ENCODE measurements around the gene YIPF3. TPM values are rescaled to one million over a fixed set of nuclear protein-coding genes. Genes with fewer than 3 reads are reported as not detected.

The YIPF3 gene
- polyA plus RNA-seq, 1 of the 3 experiments (the other 2 are of a cell fraction) = 219 TPM

- H2AFZ ChIP-seq (ENCODE audit: low read depth) = no peak overlapping the region
- H3K4me3 ChIP-seq (ENCODE audit: low read depth in 2 of 2, low read length in 1 of 2) = no peak overlapping the region
- CTCF ChIA-PET = interaction anchor here (0.6 to 1.8 kb wide), 5 partner anchors 19 to 89 kb away, joined by 3 to 6 read pairs (median 3); no protein-coding TSS in a partner anchor
- H3K9me3 ChIP-seq = no peaks in the 10 kb centered on the region
- POLR2A ChIA-PET = no interaction called here
- no peaks in the 10 kb centered on the region for H3F3A ChIP-seq (replicated peaks; ENCODE audit: insufficient read depth)
- no peaks in the 10 kb centered on the region for H4K20me1 ChIP-seq (ENCODE audit: insufficient read depth)
- no peaks in the 10 kb centered on the region for H3K9me2 ChIP-seq
- peaks cover 10 to 13% of the 10 kb centered on the region in 2 experiments; a peak in 3 of 4 replicates for H3K4me1 ChIP-seq (ENCODE audit: control insufficient read depth in 1 of 2, insufficient read depth in 2 of 2, low read depth in 1 of 2, low read length in 1 of 2)
- no peak overlapping the region for H3K4me2 ChIP-seq
- TF ChIP-seq FOSL2 (IDR thresholded peaks at IDR 0.05; ENCODE audit: borderline replicate concordance, low read depth) = no peak
- no peak for TF ChIP-seq TEAD4 (IDR thresholded peaks at IDR 0.05; ENCODE audit: borderline replicate concordance, insufficient read depth)
- no peak for TF ChIP-seq GATA2 (CRISPR knock-in tag; IDR thresholded peaks at IDR 0.05)
- TF ChIP-seq PBX3 (IDR thresholded peaks at IDR 0.05) = no peak
- TF ChIP-seq EP300 (IDR thresholded peaks at IDR 0.05; ENCODE audit: borderline replicate concordance in 1 of 2, low read depth in 1 of 2, low read length in 1 of 2) = no peak
- TF ChIP-seq EZH2phosphoT487 (IDR thresholded peaks at IDR 0.05; ENCODE audit: borderline replicate concordance, low read depth) = no peak
- no peaks in the 10 kb centered on the region for H3K27me3 ChIP-seq (ENCODE audit: insufficient read depth)
- 88% methylated on average over 6 of the region's 6 CpGs for WGBS (ENCODE audit: low lambda C conversion rate)
- peaks cover 29% of the 10 kb centered on the region for H3K79me2 ChIP-seq (ENCODE audit: insufficient read depth)
- no peak overlapping the region for H3K27ac ChIP-seq (ENCODE audit: low read depth in 2 of 2, low read length in 1 of 2)
- H3K36me3 ChIP-seq (replicated peaks in 1 of 2; ENCODE audit: control insufficient read depth in 1 of 2, insufficient read depth in 2 of 2, low read length in 1 of 2) = peaks cover 0 to 2% of the 10 kb centered on the region in 2 experiments
- H3K9ac ChIP-seq = no peak overlapping the region
- DNase-seq = no peak
These were observed 41.2 kb downstream of the YIPF3 start for GRCh38 chr6:43475516-43475915.

DNA sequence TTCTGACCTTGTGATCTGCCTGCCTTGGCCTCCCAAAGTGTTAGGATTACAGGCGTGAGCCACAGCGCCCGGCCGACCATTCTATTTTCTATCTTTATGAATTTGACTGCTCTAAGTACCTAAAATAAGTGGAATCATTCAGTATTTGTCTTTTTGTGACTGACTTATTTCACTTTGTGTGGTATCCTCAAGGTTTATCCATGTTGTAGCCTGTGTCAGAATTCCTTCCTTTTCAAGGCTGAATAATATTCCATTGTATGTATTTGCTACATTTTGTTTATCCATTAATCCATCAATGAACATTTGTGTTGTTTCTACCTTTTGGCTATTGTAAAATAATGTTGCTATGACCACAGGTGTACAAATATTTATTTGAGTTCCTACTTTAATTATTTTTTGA lies 44.2 kb downstream of the YIPF3 start:
- Histone ChIP-seq H2AFZ (ENCODE audit: low read depth) (no peak overlapping the region), H3K27me3 (ENCODE audit: insufficient read depth) (no peaks in the 10 kb centered on the region), H3K36me3 (replicated peaks in 1 of 2; ENCODE audit: control insufficient read depth in 1 of 2, insufficient read depth in 2 of 2, low read length in 1 of 2) (no peaks in the 10 kb centered on the region), H3K9ac (no peak overlapping the region), H3K9me2 (no peaks in the 10 kb centered on the region), H3K4me2 (no peak overlapping the region), H3F3A (replicated peaks; ENCODE audit: insufficient read depth) (no peaks in the 10 kb centered on the region), H3K27ac (ENCODE audit: low read depth in 2 of 2, low read length in 1 of 2) (no peak overlapping the region), H3K9me3 (no peaks in the 10 kb centered on the region), H3K4me1 (ENCODE audit: control insufficient read depth in 1 of 2, insufficient read depth in 2 of 2, low read depth in 1 of 2, low read length in 1 of 2) (peaks cover 0 to 4% of the 10 kb centered on the region in 2 experiments; a peak in 1 of 4 replicates), H4K20me1 (ENCODE audit: insufficient read depth) (no peaks in the 10 kb centered on the region), H3K79me2 (ENCODE audit: insufficient read depth) (no peaks in the 10 kb centered on the region), H3K4me3 (ENCODE audit: low read depth in 2 of 2, low read length in 1 of 2) (no peak overlapping the region)
- DNase-seq = no peak
- CTCF ChIA-PET = interaction anchor here (1.2 to 1.8 kb wide), 2 partner anchors 19 to 33 kb away, joined by 4 read pairs; no protein-coding TSS in a partner anchor
- WGBS (ENCODE audit: low lambda C conversion rate) = 87% methylated on average over 4 of the region's 4 CpGs
- no peak for TF ChIP-seq CHD2 (IDR thresholded peaks at IDR 0.05; ENCODE audit: low read length, partially characterized antibody)
- POLR2A ChIA-PET = interaction anchor here (0.7 kb wide), 1 partner anchor 37 kb away, joined by 3 read pairs; no protein-coding TSS in a partner anchor

- Histone ChIP-seq H3K4me2 (no peak overlapping the region), H3K9me2 (no peaks in the 10 kb centered on the region), H3K4me3 (ENCODE audit: low read depth in 2 of 2, low read length in 1 of 2) (no peak overlapping the region), H3K79me2 (ENCODE audit: insufficient read depth) (no peaks in the 10 kb centered on the region), H3F3A (replicated peaks; ENCODE audit: insufficient read depth) (no peaks in the 10 kb centered on the region), H3K4me1 (ENCODE audit: control insufficient read depth in 1 of 2, insufficient read depth in 2 of 2, low read depth in 1 of 2, low read length in 1 of 2) (no peaks in the 10 kb centered on the region), H3K9ac (no peak overlapping the region), H3K9me3 (no peaks in the 10 kb centered on the region), H2AFZ (ENCODE audit: low read depth) (no peak overlapping the region), H3K27me3 (ENCODE audit: insufficient read depth) (no peaks in the 10 kb centered on the region), H4K20me1 (ENCODE audit: insufficient read depth) (no peaks in the 10 kb centered on the region), H3K27ac (ENCODE audit: low read depth in 2 of 2, low read length in 1 of 2) (no peak overlapping the region), H3K36me3 (replicated peaks in 1 of 2; ENCODE audit: control insufficient read depth in 1 of 2, insufficient read depth in 2 of 2, low read length in 1 of 2) (no peaks in the 10 kb centered on the region)
- DNase-seq = no peak
- POLR2A ChIA-PET = no interaction called here
- 0% methylated on average over 1 of the region's 1 CpG for WGBS (ENCODE audit: low lambda C conversion rate)
- CTCF ChIA-PET = interaction anchor here (0.7 to 1.8 kb wide), 5 partner anchors 16 to 36 kb away, joined by 3 to 4 read pairs (median 4); partner anchors contain the start of gene DLK2
- TF ChIP-seq PBX3 (IDR thresholded peaks at IDR 0.05) = no peak
- TF ChIP-seq, protein P1, sequence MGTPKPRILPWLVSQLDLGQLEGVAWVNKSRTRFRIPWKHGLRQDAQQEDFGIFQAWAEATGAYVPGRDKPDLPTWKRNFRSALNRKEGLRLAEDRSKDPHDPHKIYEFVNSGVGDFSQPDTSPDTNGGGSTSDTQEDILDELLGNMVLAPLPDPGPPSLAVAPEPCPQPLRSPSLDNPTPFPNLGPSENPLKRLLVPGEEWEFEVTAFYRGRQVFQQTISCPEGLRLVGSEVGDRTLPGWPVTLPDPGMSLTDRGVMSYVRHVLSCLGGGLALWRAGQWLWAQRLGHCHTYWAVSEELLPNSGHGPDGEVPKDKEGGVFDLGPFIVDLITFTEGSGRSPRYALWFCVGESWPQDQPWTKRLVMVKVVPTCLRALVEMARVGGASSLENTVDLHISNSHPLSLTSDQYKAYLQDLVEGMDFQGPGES (IDR thresholded peaks at IDR 0.05; ENCODE audit: low read depth, low read length) = no peak
- no peak for TF ChIP-seq MEF2A (IDR thresholded peaks at IDR 0.05; ENCODE audit: borderline replicate concordance, low read depth)
- no peak for TF ChIP-seq FOXJ3 (CRISPR knock-in tag; IDR thresholded peaks at IDR 0.05)
- no peak for TF ChIP-seq RXRA (IDR thresholded peaks at IDR 0.05; ENCODE audit: borderline replicate concordance, low read depth)
- TF ChIP-seq, protein P2, sequence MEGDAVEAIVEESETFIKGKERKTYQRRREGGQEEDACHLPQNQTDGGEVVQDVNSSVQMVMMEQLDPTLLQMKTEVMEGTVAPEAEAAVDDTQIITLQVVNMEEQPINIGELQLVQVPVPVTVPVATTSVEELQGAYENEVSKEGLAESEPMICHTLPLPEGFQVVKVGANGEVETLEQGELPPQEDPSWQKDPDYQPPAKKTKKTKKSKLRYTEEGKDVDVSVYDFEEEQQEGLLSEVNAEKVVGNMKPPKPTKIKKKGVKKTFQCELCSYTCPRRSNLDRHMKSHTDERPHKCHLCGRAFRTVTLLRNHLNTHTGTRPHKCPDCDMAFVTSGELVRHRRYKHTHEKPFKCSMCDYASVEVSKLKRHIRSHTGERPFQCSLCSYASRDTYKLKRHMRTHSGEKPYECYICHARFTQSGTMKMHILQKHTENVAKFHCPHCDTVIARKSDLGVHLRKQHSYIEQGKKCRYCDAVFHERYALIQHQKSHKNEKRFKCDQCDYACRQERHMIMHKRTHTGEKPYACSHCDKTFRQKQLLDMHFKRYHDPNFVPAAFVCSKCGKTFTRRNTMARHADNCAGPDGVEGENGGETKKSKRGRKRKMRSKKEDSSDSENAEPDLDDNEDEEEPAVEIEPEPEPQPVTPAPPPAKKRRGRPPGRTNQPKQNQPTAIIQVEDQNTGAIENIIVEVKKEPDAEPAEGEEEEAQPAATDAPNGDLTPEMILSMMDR (IDR thresholded peaks at IDR 0.05) = no peak
- TF ChIP-seq TEAD4 (IDR thresholded peaks at IDR 0.05; ENCODE audit: borderline replicate concordance, insufficient read depth) = no peak
- no peak for TF ChIP-seq USF1 (IDR thresholded peaks at IDR 0.05; ENCODE audit: borderline replicate concordance, low read depth)
- no peak for TF ChIP-seq TCF12 (IDR thresholded peaks at IDR 0.05)
- TF ChIP-seq RAD21 (IDR thresholded peaks at IDR 0.05; ENCODE audit: low read length) = no peak
These were observed 45.3 kb downstream of the YIPF3 start for GRCh38 chr6:43471399-43471798.

Data from SK-N-SH (cell line).